OCI-LY1 (cell line): ENCODE data around the gene FAM13C.

Source experiments
- CTCF ChIP-seq: fragments of 200-600 bp; sonication (generic), shearing (Covaris generic); IDR thresholded peaks from 2 replicates; pipeline ENCODE4 v1.5.1; 2017; ENCODE audit warnings: mild to moderate bottlenecking, antibody characterized with exemption, low read length, moderate library complexity, mixed read lengths
- EZH2 ChIP-seq: fragments of 200-600 bp; sonication (generic), shearing (Covaris generic); IDR thresholded peaks from 2 replicates; pipeline ENCODE4 v1.8.0; 2017; ENCODE audit warnings: borderline replicate concordance, mixed run types, mild to moderate bottlenecking, antibody characterized with exemption, low read length, moderate library complexity, mixed read lengths

GRCh38 chr10:59236064-59236697, 126.2 kb downstream of the FAM13C start:
- TF ChIP-seq CTCF (no peak), EZH2 (no peak)
